ENCODE results near the gene ATP6V1B1. TPM values are rescaled to one million over a fixed set of nuclear protein-coding genes. Genes with fewer than 3 reads are reported as not detected.
"Not testable (repeated sequence)": the region's sequence is repeated elsewhere in the genome, so short reads cannot be mapped to it uniquely, and the experiment has no call there.

The ATP6V1B1 gene
- total RNA-seq, 2 donors from 2014 or later = 1.4 to 4.4 TPM

DNA sequence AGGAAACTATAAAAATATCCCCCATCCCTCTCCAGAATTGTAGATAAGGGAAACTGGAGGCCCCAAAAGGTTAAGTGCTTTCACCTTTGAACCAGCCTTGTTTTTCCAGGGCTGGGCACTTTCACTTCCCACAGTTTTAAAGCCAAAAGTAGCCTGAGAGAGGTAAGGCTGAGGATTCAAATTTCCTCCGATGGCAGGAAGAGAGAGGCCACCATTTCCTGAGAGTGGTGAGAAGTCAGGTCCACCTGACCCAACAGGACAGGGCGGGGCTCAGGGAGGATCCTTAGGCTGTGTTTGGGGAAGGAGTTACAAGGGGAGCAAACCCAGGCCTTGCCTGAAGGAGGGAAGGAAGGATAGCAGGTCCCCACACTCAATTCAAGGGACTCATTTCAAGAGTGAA is 63.7 kb downstream of the ATP6V1B1 start:
- Histone ChIP-seq H3K27me3 (replicated peaks; ENCODE audit: insufficient read depth) (no peaks in the 10 kb centered on the region), H3K4me1 (ENCODE audit: control insufficient read depth in 1 of 2, low read depth in 2 of 2) (peaks cover 0 to 15% of the 10 kb centered on the region in 2 donors), H3K36me3 (no peaks in the 10 kb centered on the region), H3K4me3 (no peak overlapping the region), H3K9me3 (no peaks in the 10 kb centered on the region), H3K27ac (no peak overlapping the region)
- DNase-seq (ENCODE audit: low spot score) (no peak), ATAC-seq (ENCODE audit: insufficient number of reproducible peaks, low FRiP score, low read depth) (no peak)
- no peak for TF ChIP-seq CTCF (IDR thresholded peaks at IDR 0.05)

DNA sequence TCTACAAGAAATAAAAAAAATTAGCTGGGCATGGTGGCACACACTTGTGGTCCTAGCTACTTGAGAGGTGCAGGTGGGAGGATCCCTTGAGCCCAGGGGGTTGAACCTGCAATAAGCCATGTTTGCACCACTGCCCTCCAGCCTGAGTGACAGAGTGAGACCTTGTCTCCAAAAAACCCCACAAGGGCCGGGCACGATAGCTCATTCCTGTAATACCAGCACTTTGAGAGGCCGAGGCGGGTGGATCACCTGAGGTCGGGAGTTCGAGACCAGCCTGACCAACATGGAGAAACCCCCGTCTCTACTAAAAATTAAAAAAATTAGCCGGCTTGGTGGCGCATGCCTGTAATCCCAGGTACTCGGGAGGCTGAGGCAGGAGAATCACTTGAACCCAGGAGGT is 64.2 kb downstream of the ATP6V1B1 start:
- peaks cover 0 to 15% of the 10 kb centered on the region in 2 donors for H3K4me1 ChIP-seq (ENCODE audit: control insufficient read depth in 1 of 2, low read depth in 2 of 2)
- not testable (repeated sequence) for H3K36me3 ChIP-seq; H3K27me3 ChIP-seq (replicated peaks; ENCODE audit: insufficient read depth); DNase-seq (ENCODE audit: low spot score); H3K27ac ChIP-seq; ATAC-seq (ENCODE audit: insufficient number of reproducible peaks, low FRiP score, low read depth); H3K9me3 ChIP-seq; H3K4me3 ChIP-seq

- Histone ChIP-seq H3K4me1 (ENCODE audit: control insufficient read depth in 1 of 2, low read depth in 2 of 2) (peaks cover 0 to 7% of the 10 kb centered on the region in 2 donors), H3K9me3 (no peaks in the 10 kb centered on the region), H3K27me3 (replicated peaks; ENCODE audit: insufficient read depth) (no peaks in the 10 kb centered on the region), H3K4me3 (peak overlapping the region; percentile 48), H3K36me3 (no peaks in the 10 kb centered on the region), H3K27ac (no peak overlapping the region)
- ATAC-seq (ENCODE audit: insufficient number of reproducible peaks, low FRiP score, low read depth) = no peak
- TF ChIP-seq CTCF (IDR thresholded peaks at IDR 0.05) = peak; percentile 93
- no peak for DNase-seq (ENCODE audit: low spot score)
These were observed 65.3 kb downstream of the ATP6V1B1 start for GRCh38 chr2:71000780-71001591.

DNA sequence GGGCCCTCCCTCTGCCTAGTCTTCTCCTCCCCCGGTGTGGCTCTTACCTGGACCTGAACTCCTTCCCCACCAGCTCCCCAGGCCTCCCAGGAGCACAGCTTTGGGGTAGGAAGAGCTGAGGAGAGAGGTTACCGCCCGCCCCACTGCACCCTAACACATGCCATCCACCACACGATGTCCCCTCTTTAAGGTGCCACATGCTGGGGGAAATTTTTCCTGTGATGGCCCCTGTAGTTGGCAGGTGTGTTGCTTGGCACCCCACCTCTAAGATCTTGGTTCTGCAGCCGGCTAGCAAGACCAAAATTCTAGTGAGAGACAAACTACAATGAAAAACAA is 65.9 kb downstream of the ATP6V1B1 start:
- Histone ChIP-seq H3K27ac (no peak overlapping the region), H3K4me3 (no peak overlapping the region), H3K9me3 (no peaks in the 10 kb centered on the region), H3K27me3 (replicated peaks; ENCODE audit: insufficient read depth) (no peaks in the 10 kb centered on the region), H3K36me3 (no peaks in the 10 kb centered on the region), H3K4me1 (ENCODE audit: control insufficient read depth in 1 of 2, low read depth in 2 of 2) (peaks cover 0 to 7% of the 10 kb centered on the region in 2 donors)
- no peak for TF ChIP-seq CTCF (IDR thresholded peaks at IDR 0.05)
- DNase-seq (ENCODE audit: low spot score) = no peak
- no peak for ATAC-seq (ENCODE audit: insufficient number of reproducible peaks, low FRiP score, low read depth)

- no peak for DNase-seq (ENCODE audit: low spot score)
These were observed 66.4 kb downstream of the ATP6V1B1 start for GRCh38 chr2:71001981-71002570.

More at GRCh38 chr2:71001981-71002570, 66.4 kb downstream of the ATP6V1B1 start:
- TF ChIP-seq CTCF (IDR thresholded peaks at IDR 0.05) = no peak
- no peak overlapping the region for H3K4me3 ChIP-seq
- no peaks in the 10 kb centered on the region for H3K27me3 ChIP-seq (replicated peaks; ENCODE audit: insufficient read depth)
- peaks cover 0 to 7% of the 10 kb centered on the region in 2 donors for H3K4me1 ChIP-seq (ENCODE audit: control insufficient read depth in 1 of 2, low read depth in 2 of 2)
- no peak overlapping the region for H3K27ac ChIP-seq
- no peaks in the 10 kb centered on the region for H3K9me3 ChIP-seq
- no peak for ATAC-seq (ENCODE audit: insufficient number of reproducible peaks, low FRiP score, low read depth)
- H3K36me3 ChIP-seq = no peaks in the 10 kb centered on the region
